SU-DHL-6 (cell line): Measurements from ENCODE around the gene BCLAF1.

Experiments used
- H2AFZ ChIP-seq: fragments of 200-600 bp; sonication (generic); 2 replicates; pipeline ENCODE4 v1.6.1; 2014; ENCODE audit warnings: low read depth, mild to moderate bottlenecking, moderate library complexity, mixed read lengths, antibody characterized with exemption, low read length; ENCODE audit not compliant: severe bottlenecking
- H3F3A ChIP-seq: fragments of 200-600 bp; shearing (Covaris generic); 2 replicates; pipeline ENCODE4 v1.6.0; 2016; ENCODE audit warnings: antibody characterized with exemption, mild to moderate bottlenecking; ENCODE audit not compliant: insufficient read depth
- H3K27ac ChIP-seq: fragments of 200-600 bp; sonication (generic); 2 replicates; pipeline ENCODE4 v1.5.1; 2016; ENCODE audit warnings: low read depth, mild to moderate bottlenecking, low read length, moderate library complexity, mixed read lengths
- H3K27me3 ChIP-seq: fragments of 200-600 bp; sonication (generic), shearing (Covaris generic); 2 replicates; pipeline ENCODE4 v1.6.0; 2014; ENCODE audit warnings: mild to moderate bottlenecking, low read length
- H3K36me3 ChIP-seq: fragments of 200-600 bp; sonication (generic); 2 replicates; pipeline ENCODE4 v1.6.1; 2014; ENCODE audit warnings: mild to moderate bottlenecking, low read length, mixed read lengths
- H3K4me2 ChIP-seq: fragments of 300-600, 200-600 bp; shearing (Covaris generic), sonication (generic); 2 replicates; pipeline ENCODE4 v1.6.0; 2014; ENCODE audit warnings: low read length, low read depth, mild to moderate bottlenecking; ENCODE audit not compliant: poor library complexity, severe bottlenecking
- H3K4me3 ChIP-seq: fragments of 200-600 bp; sonication (generic); 2 replicates; pipeline ENCODE4 v1.5.1; 2014; ENCODE audit warnings: antibody characterized with exemption, low read length, mild to moderate bottlenecking, mixed read lengths; ENCODE audit not compliant: insufficient read depth, poor library complexity, severe bottlenecking
- H3K79me2 ChIP-seq: fragments of 200-600 bp; sonication (generic); 2 replicates; pipeline ENCODE4 v1.6.1; 2014; ENCODE audit warnings: mild to moderate bottlenecking, low read length, moderate library complexity; ENCODE audit not compliant: insufficient read depth
- H3K9ac ChIP-seq: fragments of 200-600 bp; sonication (generic); 2 replicates; pipeline ENCODE4 v1.7.0; 2014; ENCODE audit warnings: mild to moderate bottlenecking, low read length
- H3K9me2 ChIP-seq: fragments of 200-600 bp; sonication (generic); replicated peaks from 2 replicates; pipeline ENCODE4 v1.6.1; 2014; ENCODE audit warnings: low read length; ENCODE audit not compliant: insufficient read depth
- H3K9me3 ChIP-seq: fragments of 200-600 bp; sonication (generic); 2 replicates; pipeline ENCODE4 v1.6.1; 2014; ENCODE audit warnings: low read length, mixed read lengths; ENCODE audit not compliant: insufficient read depth
- H4K20me1 ChIP-seq: fragments of 200-600 bp; sonication (generic); 2 replicates; pipeline ENCODE4 v1.6.1; 2014; ENCODE audit warnings: low read depth, mild to moderate bottlenecking, antibody characterized with exemption, low read length, moderate library complexity, mixed read lengths
- CTCF ChIP-seq: fragments of 200-600 bp; sonication (generic); IDR thresholded peaks from one replicate; pipeline ENCODE4 v1.5.1; 2017; ENCODE audit warnings: antibody characterized with exemption, mild to moderate bottlenecking, low read length, moderate library complexity; ENCODE audit not compliant: insufficient read depth, poor library complexity, severe bottlenecking
- EZH2phosphoT487 ChIP-seq: fragments of 200-600 bp; sonication (generic), shearing (Covaris generic); conservative IDR thresholded peaks from 2 replicates; pipeline ENCODE4 v1.6.1; 2018; ENCODE audit warnings: mild to moderate bottlenecking, antibody characterized with exemption, low read length, moderate library complexity, mixed read lengths

BCLAF1 gene

GRCh38 chr6:136284909-136285308, 4.7 kb downstream of the BCLAF1 start:
- H2AFZ ChIP-seq: no peak overlapping the region
- H3K4me3 ChIP-seq: peak overlapping the region; percentile 12
- H3K9me2 ChIP-seq: no peaks in the 10 kb centered on the region
- no peaks in the 10 kb centered on the region for H3K9me3 ChIP-seq
- H3F3A ChIP-seq: peaks cover 20% of the 10 kb centered on the region
- peaks cover 35% of the 10 kb centered on the region for H3K36me3 ChIP-seq
- peaks cover 84% of the 10 kb centered on the region for H4K20me1 ChIP-seq
- TF ChIP-seq CTCF (no peak), EZH2phosphoT487 (no peak)
- peak overlapping the region; percentile 20; the same call in 1 of the 2 replicates for H3K9ac ChIP-seq
- H3K79me2 ChIP-seq: peaks cover 96% of the 10 kb centered on the region
- H3K4me2 ChIP-seq: peak overlapping the region; percentile 70
- H3K27ac ChIP-seq: no peak overlapping the region
- H3K27me3 ChIP-seq: no peaks in the 10 kb centered on the region

- peak overlapping the region; percentile 70 for H3K4me2 ChIP-seq
- H2AFZ ChIP-seq: no peak overlapping the region
- H4K20me1 ChIP-seq: peaks cover 87% of the 10 kb centered on the region
- no peak overlapping the region for H3K27ac ChIP-seq
- H3K4me3 ChIP-seq: no peak overlapping the region
- TF ChIP-seq EZH2phosphoT487 (no peak), CTCF (no peak)
- no peaks in the 10 kb centered on the region for H3K27me3 ChIP-seq
- H3K36me3 ChIP-seq: peaks cover 47% of the 10 kb centered on the region
- H3K9me3 ChIP-seq: no peaks in the 10 kb centered on the region
- H3K79me2 ChIP-seq: peaks cover 95% of the 10 kb centered on the region
- no peaks in the 10 kb centered on the region for H3K9me2 ChIP-seq
- H3F3A ChIP-seq: 0 out of 2 replicates have a peak, but pooled peaks cover 10% of the 10 kb centered on the region
- H3K9ac ChIP-seq: 0 out of 2 replicates have a peak overlapping the region, but pooled peaks have one; percentile 2
Measured at GRCh38 chr6:136282906-136283305, 6.7 kb downstream of the BCLAF1 start.

DNA sequence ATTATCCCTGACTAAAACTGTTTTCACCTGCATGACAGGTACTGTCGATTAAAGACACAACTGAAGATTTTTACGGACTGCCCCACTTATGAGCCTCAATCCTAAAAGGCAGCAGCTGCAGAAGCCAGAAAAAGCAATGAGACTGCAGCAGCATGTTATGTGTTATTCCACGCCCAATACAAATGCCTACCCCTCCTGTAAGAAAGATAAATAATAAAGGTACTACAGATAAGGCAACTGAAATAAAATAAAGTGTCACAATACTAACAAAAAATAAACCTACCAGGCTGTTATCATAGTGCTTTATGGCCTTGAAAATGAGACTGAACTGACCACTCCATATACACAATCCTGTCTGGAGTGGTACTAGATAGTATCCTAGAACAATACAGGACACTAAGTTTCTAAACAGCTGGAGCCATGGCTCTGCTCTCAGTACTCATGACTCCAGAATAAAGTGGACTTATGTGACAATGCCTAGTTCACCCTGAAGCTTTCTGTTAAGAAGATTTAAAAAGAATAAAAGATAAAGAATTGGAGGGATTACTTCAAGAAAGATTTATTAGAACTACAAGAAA, 9.5 kb downstream of the BCLAF1 start:
- H2AFZ ChIP-seq: no peak overlapping the region
- peaks cover 10% of the 10 kb centered on the region; the same call in 1 of the 2 replicates for H3F3A ChIP-seq
- H3K9ac ChIP-seq: no peak overlapping the region
- H3K4me3 ChIP-seq: no peak overlapping the region
- H3K27ac ChIP-seq: no peak overlapping the region
- no peak for TF ChIP-seq CTCF
- no peak for TF ChIP-seq EZH2phosphoT487
- no peaks in the 10 kb centered on the region for H3K27me3 ChIP-seq
- H3K36me3 ChIP-seq: peaks cover 64% of the 10 kb centered on the region
- H3K9me3 ChIP-seq: no peaks in the 10 kb centered on the region
- H3K9me2 ChIP-seq: no peaks in the 10 kb centered on the region
- H3K79me2 ChIP-seq: peaks cover 82% of the 10 kb centered on the region
- H4K20me1 ChIP-seq: peaks cover 77% of the 10 kb centered on the region
- no peak overlapping the region for H3K4me2 ChIP-seq
